NCI-H2196 treated with DMSO at 0.1 percent for 48 hours (cell line): ENCODE measurements around the gene RPLP1.

Experiments
- DNase-seq: peaks from one replicate; lab custom pipeline; 2025; ENCODE audit not compliant: unreplicated experiment; lab: John Stamatoyannopoulos, UW

The RPLP1 gene

DNA sequence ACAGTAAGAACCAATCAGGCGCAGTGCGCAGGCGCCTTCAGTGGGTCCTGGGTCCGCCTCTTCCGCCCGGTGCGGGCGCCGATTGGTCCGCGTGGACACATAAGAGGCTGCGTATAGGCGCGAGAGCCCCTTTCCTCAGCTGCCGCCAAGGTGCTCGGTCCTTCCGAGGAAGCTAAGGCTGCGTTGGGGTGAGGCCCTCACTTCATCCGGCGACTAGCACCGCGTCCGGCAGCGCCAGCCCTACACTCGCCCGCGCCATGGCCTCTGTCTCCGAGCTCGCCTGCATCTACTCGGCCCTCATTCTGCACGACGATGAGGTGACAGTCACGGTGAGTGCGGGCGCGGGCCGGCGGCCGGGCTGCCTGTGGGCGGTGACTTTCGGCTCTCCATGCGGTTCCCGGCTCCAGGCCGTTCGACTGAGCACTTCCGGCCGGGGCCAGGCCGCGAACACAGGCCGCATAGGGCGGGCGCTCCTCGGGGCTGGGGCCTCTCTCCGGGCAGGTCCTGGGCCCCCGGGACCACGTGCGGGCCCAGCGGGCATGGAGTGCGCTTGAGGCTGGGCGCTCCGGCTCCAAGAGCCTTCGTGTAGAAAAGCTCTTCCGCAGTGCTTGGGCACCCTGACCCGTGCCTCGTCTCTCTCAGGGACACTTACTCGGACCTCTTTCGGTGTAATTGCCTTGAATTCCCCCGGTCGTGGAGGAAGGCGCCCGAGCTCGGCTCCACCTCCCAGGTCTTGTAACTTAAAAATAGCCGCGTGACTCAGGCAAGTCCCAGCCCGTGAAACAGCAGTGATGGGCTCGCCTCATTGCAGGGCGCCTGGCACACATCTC, at the start of gene RPLP1:
Gene RPLP1, plus strand, starts transcription at position 127 of the 830 bp plus-strand sequence. Its CDS starts 131 bp downstream, at position 258.
- DNase-seq, result peak; percentile 60

DNA sequence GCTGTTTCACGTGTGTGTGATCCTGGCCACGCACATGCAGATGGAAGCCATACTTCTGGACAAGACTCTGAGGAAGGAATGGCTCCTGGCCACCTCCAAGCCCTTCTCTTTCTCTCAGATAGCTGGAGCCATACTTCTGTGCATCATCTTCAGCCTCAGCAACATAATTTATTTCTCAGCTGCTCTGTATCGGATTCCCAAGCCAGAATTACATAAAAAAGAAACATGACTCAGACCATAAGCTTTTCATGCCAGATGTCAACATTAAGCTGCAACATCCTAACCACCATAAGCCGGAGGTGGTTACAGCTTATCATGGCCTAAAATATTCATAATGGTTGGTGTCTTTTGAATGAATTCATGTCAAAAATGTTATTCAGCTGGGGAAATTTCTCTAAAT, 49.0 kb upstream of the RPLP1 start:
- DNase-seq, result no peak

DNA sequence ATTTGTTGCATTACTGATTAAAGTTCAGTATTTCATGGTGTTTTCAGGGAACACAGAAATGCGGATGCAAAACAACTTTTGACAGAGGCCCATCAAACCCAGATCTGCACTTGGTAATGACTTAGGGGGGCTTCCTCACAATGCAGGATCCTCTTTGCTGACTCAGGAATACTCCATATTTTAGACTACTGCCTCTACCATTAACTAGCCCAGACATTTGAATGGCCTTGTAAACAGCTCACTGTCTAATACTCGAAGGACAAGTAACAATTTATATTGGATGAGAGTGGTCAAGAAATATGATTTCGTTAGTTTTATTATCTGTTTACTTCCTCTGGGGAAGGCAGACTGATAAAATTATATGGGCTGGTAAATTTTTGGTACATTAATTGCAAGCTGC, 47.5 kb upstream of the RPLP1 start:
- DNase-seq, result no peak

DNA sequence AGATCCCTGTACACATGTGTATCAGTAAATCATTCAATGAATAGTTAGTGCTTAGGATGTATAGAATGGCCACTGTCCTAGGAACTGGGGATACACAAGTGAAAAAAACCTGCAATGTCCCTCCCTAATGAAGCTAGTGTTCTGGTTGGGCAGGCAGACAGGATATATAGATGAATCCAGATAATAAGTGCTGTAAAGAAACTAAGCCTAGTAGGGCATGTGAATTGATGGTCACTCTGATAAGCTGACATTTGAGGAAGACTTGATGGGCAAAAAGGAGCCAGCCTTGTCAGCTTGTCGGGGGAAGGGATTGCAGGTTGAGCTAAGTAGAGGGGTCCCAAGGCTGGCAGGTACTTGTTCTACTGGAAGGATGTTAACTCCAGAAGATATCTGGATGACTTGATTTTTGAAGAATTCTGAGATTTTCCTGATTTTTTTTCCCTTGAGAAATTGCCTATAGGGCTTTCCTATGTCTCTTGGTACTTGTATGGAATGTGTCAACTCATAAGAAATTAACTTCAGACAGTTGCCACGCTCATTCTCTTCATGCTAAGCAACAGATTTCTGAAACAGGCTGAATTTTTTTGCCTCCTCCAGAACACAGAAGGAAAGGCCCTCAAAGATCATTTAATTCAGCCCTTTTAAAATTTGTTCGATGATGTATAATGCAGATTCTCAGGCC, 44.8 kb upstream of the RPLP1 start:
- DNase-seq, result no peak

DNA sequence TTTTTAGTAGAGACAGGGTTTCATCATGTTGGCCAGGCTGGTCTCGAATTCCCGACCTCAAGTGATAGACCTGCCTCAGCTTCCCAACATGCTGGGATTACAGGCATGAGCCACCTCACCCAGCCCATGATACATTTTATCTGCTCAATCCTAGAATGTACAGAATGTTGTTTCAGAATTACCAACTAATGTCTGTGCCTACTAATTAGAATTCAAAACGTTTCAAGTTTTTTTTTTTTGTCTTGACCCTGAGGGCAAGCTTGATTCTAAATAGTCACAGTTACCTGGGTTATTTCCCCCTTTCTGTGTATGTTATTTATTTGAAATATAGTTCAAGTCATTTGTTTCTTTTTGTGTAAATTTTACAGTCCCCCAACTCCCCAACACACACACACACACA, 43.8 kb upstream of the RPLP1 start:
- no peak for DNase-seq

DNA sequence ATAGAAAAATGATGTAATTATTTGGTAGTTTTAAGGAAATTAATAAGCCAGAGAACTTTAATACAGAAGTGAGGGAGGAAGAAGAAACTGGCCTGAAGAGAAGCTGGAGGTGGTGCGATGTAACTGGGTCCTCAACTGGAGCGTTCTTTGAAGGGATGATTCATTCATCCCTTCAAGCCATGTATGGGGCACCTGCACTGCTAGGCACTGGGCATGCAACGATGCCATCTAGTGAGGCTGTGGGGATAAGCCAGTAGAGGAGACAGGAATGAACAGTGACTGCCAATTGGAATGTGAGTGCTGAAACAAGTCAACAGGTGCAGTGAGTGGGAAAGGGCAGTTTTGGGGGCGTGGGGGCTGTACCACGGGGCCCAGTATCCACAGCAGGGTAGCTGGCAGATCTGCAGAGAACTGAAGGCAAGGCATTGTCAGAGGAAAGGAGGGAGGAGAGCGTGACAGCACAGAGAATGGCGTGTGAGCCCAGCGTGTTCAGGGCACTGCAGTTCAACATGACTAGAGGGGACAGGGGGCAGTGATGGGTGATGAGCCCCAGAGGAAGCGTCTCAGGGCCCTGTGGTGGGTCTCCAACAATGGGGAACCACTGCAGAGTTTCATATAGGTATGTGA, 42.3 kb upstream of the RPLP1 start:
- peak; percentile 30 for DNase-seq

DNA sequence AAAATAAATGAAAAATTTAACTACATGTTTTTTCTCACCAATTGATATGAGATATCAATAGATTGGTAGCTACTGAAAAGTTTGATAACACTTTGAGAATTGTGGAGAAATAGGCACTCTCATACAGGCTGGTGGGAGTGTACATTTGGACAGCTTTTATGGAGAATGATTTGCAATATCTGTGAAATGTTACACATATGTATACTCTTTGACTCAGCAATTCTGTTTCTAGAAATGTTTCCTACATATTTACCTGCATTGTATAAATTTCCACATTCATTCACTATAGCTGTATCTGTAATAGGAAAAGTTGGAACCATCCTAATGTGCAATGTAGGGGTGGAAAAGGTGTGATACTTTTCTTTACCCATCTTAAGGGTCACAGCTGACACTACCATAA, 40.3 kb upstream of the RPLP1 start:
- DNase-seq, result no peak

DNA sequence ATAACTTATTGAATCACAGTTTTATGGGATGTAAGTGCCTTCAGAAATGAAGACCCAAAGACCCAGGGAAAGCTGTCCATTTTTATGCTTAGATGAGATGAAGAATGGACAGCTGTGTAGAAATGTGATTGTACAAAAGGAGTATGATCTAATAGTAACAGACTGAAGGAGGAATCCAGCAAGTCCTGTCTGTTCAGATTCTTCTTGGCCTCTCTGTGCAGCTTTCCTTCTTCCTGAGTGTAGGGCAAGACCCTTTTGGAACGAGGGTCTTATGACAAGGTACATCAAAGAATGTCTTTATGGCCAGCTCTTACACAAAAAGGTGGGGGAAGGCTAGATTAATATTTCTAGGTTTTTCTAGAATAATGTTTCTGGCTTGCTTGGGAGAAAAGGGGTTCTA, 39.9 kb upstream of the RPLP1 start:
- DNase-seq, result no peak

DNA sequence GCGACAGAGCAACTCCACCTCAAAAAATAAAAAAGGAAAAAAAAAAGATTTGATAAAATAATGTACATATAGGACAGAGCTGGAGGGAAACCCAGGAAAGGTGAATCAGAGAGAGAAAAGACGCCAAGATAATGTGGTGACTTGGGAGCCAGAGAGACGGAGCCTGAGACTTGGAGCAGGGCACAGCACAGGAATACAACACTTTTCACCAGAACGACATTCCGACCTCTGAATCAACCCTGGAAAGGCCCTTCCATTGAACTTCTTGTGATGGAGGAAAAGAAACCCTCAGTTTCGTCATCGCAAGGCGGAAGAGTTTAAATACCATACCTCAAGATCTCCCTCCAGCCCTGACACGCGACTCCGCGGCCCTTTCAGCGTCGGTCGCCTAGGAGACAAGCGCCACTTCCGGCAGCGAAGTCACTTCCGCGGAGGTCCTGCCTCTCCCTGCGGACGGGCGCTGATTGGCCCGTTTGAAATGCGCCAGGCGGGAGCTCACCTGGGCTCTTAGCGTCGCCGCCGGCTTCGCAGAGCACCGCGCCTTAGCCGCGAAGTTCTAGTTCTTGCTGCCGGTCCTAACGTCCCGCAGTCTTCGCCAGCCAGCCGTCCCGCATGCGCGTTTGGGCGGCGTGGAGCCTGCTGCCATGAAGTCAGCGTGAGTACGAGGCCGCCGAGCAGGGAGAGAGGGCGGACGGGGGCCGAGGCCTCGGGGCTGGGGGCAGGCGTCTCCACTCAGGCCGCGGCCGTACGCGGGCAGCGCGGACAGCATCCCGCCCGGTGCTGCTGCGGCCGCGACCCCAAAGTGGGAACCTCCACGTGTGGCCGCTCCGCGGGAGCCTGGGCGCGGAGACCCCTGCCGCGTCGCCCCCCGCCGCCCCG, 38.6 kb upstream of the RPLP1 start, which contains the start of gene KIF23:
Gene KIF23, plus strand, starts transcription at position 528 of the 879 bp plus-strand sequence. Its CDS starts 117 bp downstream, at position 645.
- DNase-seq, result peak; percentile 79

DNA sequence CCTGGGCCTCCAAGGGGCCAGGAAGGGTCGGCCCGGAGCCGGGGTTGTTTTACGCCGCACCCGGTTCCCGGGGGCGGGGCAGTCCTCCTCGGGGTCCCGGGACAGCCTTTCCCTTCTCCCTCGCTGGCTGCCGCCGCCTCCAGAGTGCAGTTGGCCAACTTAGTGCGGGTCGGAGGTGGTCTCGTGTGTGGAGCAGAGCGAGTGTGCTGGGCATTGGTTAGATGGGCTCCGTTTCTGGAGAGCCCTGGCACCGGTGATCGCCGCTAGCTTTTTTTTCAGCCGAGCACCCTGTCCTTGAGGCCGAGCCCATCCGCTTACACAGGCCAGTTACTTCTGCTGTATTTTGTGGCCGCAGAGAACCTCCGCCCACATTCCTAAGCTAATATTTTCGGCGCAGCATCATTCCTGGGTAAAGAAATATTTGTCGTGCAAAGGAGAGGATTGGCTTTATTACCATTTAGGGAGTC, 37.9 kb upstream of the RPLP1 start:
- DNase-seq, result no peak

DNA sequence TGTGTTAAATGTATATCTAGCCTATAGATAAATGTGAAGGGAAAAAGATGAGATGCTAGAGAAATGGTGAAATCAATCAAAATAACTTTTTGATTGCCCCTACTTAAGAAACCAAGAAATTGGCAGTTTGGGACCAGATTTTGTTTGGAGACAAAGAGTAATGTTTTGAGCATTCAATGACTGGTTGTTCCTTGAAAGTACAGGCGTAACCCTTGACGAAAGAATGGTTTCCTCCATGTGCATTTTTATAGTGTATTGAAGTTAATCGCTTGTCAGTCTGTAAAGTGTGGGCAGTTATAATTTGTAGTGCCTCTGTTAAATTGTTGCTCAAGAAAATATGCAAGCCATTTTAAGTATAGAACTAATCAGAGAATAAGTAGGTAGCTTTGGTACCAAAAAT, 37.2 kb upstream of the RPLP1 start:
- DNase-seq, result no peak

DNA sequence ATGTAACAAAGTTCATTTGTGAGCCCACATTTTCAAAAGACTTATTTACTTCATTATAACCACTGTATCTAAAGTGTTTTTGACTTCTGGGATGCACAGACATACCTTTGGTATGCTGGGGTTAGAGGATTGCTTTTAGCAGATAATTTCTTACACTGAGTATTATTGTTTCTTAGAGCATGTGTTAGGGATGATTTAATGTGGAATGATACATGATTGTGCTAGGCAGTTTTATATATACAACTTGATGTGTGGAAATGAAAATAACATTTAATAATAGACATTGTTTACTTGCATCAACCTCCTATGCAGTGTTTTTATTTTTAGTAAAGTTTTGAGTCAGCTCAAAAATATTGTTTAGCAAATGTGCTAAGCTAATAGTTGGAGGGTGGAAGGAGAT, 35.0 kb upstream of the RPLP1 start:
- no peak for DNase-seq

DNA sequence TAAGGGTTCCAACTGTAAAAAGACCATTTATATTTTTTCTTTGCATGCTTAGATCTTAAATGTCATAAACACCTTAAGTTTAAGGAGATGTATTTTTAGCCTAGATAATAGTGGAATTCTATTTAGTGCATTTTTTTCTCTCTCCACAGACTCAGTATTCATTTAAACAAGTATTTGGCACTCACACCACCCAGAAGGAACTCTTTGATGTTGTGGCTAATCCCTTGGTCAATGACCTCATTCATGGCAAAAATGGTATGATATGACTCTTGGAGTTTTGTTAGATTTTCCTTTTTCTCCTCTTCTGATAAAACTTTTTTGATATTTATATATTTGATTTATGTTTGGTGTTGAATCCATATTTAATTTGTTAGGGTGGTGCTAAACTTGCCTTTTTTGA, 31.1 kb upstream of the RPLP1 start:
- no peak for DNase-seq

DNA sequence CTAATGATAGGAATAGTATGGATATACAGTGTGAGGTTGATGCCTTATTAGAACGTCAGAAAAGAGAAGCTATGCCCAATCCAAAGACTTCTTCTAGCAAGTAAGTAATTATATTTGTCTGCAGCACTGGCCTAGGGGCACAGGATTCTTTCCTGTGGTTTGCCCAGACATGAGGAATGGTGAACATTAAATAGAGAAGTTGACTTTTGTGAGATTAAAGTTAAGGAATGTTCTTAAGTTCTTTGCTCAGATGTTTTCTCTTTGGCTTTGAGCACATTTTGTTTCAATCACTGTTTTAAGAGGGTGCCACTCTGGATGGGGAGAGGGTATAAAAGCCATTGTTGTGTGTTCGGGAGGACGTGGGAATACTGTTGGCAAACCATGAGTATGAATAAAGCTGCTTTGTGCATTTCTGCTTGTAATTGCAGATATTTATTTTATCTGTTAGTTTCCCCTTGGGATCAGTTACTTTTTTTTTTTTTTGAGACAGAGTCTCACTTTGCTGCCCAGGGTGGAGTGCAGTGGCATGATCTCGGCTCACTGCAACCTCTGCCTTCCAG, 30.2 kb upstream of the RPLP1 start:
- DNase-seq, result no peak

DNA sequence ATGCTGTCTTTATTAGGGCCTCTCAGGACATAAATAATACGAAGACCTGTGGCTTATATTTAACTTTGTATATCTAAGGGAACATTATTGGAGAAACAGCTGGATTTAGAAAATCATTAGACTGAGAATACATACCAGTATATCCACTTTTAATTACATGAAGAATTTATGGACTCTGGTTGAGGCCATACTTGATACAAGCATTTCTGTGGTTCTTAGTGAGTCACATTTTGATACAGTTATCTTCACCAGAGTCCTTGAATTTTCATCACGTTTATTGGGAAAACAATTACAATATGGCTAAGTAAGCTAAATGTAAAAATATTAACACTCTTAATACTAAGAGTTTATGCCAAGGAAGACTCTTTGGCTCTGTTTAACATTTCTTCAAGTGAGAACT, 28.6 kb upstream of the RPLP1 start:
- no peak for DNase-seq

DNA sequence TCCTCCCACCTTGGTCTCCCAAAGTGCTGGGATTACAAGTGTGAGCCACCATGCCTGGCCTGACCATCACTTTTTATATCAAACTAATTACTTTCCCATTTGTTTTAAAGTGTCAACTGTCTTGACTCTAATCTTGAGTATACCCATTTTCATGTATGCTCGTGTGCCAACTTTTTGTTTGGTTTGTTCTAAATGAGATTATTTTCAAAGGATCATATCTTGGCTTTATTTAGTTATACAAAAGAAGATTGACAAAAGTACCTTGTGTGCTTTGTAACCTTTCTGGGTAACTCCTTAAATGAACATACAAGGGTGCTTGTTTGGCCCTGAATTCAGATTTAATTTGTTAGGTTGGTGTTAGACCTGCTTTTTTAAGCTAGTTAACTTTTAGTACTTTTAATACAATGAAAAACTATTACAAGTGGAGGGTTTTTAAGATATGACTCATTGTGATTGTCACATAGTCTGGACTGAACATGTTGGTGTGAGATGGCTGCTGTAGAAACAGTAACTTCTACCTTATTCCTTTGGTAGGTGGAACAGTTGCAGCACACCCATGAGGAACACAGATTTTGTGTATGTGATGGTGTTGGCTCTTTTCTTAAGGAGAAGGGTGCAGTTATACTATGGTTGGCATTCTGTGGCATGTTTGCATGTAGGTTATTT, 27.7 kb upstream of the RPLP1 start:
- no peak for DNase-seq

DNA sequence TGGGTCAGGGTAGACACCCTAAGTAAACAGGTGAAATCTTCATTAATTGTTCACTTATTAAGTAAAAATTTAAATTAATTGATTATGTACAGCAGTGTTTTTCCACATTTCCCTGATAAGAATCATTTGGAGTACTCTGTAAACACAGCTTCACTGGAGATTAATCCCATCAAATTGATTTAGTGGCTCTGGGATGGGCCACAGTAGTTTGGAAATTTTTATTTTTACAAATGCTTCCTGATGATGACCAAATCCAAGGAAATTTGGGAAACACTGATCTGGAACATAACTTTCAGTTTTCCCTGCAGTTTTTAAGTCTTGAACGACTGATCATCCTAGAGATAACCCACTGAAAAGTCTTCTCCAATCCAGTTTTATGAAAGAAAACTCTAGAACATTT, 18.8 kb upstream of the RPLP1 start:
- DNase-seq, result no peak

DNA sequence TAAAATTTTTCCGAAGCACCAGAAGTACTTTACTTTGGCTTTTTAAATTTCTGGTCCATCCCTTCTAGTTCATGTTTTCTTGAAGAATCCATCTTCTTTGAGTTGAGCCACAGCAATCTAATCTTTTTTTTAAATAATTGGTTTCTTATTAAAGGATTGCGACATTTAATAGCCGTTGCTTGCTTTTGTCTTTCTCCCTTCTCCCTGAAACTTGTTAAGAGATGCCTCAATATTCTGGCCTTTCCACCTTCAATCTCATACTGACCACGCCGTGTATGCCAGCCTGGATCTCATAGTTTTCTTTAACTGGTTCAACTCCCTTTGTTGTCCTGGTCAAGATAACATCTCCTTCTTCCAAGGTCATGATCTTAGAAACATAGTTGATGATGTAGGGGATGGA, 18.4 kb upstream of the RPLP1 start:
- DNase-seq, result no peak

DNA sequence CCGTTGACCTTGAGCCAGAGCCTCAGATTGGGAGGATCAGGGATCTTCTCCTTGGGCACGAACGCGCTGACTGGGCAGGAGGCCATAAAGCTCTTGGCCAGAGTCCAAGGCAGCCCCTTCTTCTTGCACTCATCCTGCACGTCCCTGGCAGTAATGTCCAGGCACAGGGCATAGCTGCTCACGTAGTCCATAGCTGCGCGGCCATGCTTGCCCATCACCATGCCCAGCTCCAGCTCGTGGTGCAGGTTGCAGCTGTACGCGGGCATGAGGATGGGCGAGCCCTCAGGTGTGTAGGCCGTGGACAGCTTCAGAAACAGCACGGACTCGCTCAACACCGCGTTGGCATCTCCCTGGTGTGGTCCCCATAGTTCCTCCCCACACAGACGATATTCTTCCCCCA, 17.9 kb upstream of the RPLP1 start:
- DNase-seq, result no peak

DNA sequence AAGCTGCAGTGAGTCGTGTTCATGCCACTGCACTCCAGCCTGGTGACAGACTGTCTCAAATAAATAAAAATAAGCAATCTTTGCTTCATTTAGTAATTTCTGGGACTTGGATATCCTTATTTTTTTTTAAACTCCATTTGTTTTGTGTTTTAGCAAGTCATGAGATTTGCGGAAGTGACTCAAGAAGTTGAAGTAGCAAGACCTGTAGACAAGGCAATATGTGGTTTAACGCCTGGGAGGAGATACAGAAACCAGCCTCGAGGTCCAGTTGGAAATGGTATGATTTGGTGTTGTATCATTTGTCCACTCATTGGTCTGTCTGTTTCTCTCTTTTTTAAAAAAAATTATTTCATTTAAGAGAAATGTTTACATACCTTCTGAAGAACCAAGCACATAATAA, 16.6 kb upstream of the RPLP1 start:
- no peak for DNase-seq
